ENCODE data around the gene SET.

GRCh38 chr9:128694344-128694743 lies 5.3 kb downstream of the SET start:
- TF ChIP-seq CEBPB (IDR thresholded peaks at IDR 0.05; ENCODE audit: low read depth, low read length) (no peak), EP300 (IDR thresholded peaks at IDR 0.05; ENCODE audit: borderline replicate concordance in 1 of 2, low read depth in 2 of 2, low read length in 2 of 2) (no peak), GABPA (IDR thresholded peaks at IDR 0.05; ENCODE audit: borderline replicate concordance, insufficient read depth, low read length) (no peak), KDM5A (IDR thresholded peaks at IDR 0.05; ENCODE audit: low read length) (no peak), RAD21 (IDR thresholded peaks at IDR 0.05 in 1 of 2, conservative IDR thresholded peaks at IDR 0.05 in 1 of 2; ENCODE audit: low read depth in 2 of 2, low read length in 2 of 2) (no peak), CTCF (IDR thresholded peaks at IDR 0.05; ENCODE audit: control extremely low read depth in 1 of 3, insufficient read depth in 1 of 3, low read depth in 1 of 3, low read length in 3 of 3) (no peak), POLR2A (IDR thresholded peaks at IDR 0.05; ENCODE audit: control extremely low read depth in 1 of 2, low read depth in 2 of 2, low read length in 2 of 2) (no peak), YY1 (IDR thresholded peaks at IDR 0.05; ENCODE audit: low read depth, low read length) (no peak), POLR2AphosphoS5 (IDR thresholded peaks at IDR 0.05; ENCODE audit: low read depth, low read length) (no peak), USF2 (IDR thresholded peaks at IDR 0.05; ENCODE audit: low read length) (no peak), SP1 (IDR thresholded peaks at IDR 0.05; ENCODE audit: low read depth, low read length) (no peak), NRF1 (IDR thresholded peaks at IDR 0.05; ENCODE audit: low read depth, low read length) (no peak)

Data from H1 (cell line).